Activated CD4-positive, alpha-beta T cell treated with anti-CD3 and anti-CD28 coated beads, Interleukin-2, Interleukin-6, amounts not matched to agents 100 ng/mL and 50 ng/mL, durations not matched to agents 16 hours and 8 hours (primary cell): Measurements from ENCODE around the gene PCDHAC1.

Experiments
- DNase-seq: peaks from one replicate; pipeline ENCODE4 v3.0.0-alpha.2; 2020

Gene PCDHAC1

GRCh38 chr5:140969880-140970279 lies 43.8 kb downstream of the PCDHAC1 start:
- no peak for DNase-seq

DNA sequence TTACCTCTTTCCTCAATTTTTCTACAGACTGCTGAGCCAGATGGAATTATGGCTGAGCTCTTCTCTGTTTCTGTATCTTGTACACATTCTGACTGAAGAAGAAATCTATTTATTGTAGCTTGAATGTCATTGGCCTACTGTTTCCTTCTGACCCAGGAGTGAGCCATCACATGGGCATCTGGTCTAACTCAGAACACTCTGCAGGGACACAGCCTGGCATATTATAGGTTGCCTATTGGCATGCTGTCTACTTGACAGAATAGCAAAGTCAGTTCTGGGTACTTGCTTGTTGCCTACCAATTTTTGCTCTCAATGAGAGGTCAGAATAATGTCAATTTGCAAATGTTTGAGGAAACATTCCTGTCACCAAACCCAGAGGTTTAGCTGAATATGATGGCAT lies 47.5 kb downstream of the PCDHAC1 start:
- no peak for DNase-seq

- no peak for DNase-seq
Measured at GRCh38 chr5:140977003-140977402, 50.9 kb downstream of the PCDHAC1 start.

DNA sequence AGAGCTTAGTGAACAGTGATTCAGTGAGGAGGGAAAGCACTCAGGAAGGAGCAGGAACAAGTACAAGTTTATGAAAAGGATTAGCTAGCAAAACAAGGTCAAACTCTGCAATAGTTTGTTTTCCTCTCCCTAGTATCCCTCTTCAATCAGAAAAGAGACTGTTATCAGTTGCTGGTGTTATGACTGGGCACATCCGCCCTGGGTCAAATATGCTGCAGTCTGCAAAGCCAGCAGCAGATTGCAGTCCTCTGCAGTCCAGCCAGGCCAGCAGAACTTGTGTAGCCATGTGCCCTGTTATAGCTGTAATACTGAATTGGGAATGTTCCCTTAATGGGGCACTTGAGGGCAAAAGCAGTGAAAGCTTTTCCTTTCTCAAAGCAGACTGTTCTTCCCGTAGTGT lies 52.2 kb downstream of the PCDHAC1 start:
- no peak for DNase-seq

DNA sequence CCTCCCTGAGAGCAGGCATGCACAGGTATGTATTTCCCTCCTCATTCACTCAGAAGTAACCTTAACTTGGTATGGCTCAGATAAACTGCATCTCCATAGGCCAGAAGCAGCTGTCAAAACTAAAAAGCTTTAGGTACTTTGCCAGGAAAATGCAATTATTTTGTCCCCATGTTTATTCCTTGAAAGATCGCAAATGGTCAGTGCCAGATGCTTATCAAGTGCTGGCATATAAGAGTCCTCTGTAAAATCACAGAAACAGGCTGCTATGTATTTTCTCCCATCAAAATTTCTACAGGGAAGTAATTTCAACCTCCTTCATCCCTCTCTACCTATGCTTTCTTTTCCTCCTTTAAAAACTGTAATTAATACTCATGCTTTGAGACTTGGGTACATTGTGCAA lies 52.9 kb downstream of the PCDHAC1 start:
- no peak for DNase-seq
